Measurements from ENCODE around the gene CRTC3.

- TF ChIP-seq CTCF (IDR thresholded peaks at IDR 0.05; ENCODE audit: low read depth, low read length, missing input control), result no peak
- TF ChIP-seq REST (IDR thresholded peaks at IDR 0.05), result no peak
- no peak for TF ChIP-seq YY1 (IDR thresholded peaks at IDR 0.05)
- no peak for TF ChIP-seq GABPA (IDR thresholded peaks at IDR 0.05 in 1 of 2, conservative IDR thresholded peaks at IDR 0.05 in 1 of 2)
- TF ChIP-seq ATF3 (IDR thresholded peaks at IDR 0.05), result no peak
- TF ChIP-seq TAF1 (conservative IDR thresholded peaks at IDR 0.05), result no peak
- no peak for TF ChIP-seq HNF4G (IDR thresholded peaks at IDR 0.05)
- TF ChIP-seq RAD21 (IDR thresholded peaks at IDR 0.05), result no peak
- no peak for TF ChIP-seq MAX (IDR thresholded peaks at IDR 0.05)
- TF ChIP-seq RXRA (IDR thresholded peaks at IDR 0.05), result no peak
- no peak for TF ChIP-seq ZBTB33 (IDR thresholded peaks at IDR 0.05)
- no peak for TF ChIP-seq JUND (IDR thresholded peaks at IDR 0.05)
These were observed 113.0 kb downstream of the CRTC3 start for GRCh38 chr15:90642464-90643300.
